Liver (tissue), 9 donors: Measurements from ENCODE around the gene CISD1. TPM values are rescaled to one million over a fixed set of nuclear protein-coding genes. Genes with fewer than 3 reads are reported as not detected.

Experiments
- DNase-seq: peaks from one replicate; pipeline ENCODE4 v3.0.0-alpha.2; 2017; ENCODE audit warnings: low spot score
- H3K27ac ChIP-seq, 2 donors: one replicate each; pipeline ENCODE4 v1.7.0; 2013; ENCODE audit warnings: inconsistent platforms in 2 of 2, low read length in 2 of 2, control low read depth in 1 of 2, low read depth in 1 of 2, mild to moderate bottlenecking in 1 of 2
- H3K27me3 ChIP-seq, 4 donors: one replicate each; pipeline versions ENCODE4 v1.6.1 to v1.7.0; 2013; ENCODE audit warnings: low read length in 3 of 4, inconsistent platforms in 1 of 4, mild to moderate bottlenecking in 1 of 4, moderate library complexity in 1 of 4; ENCODE audit not compliant: control insufficient read depth in 4 of 4, insufficient read depth in 4 of 4
- H3K36me3 ChIP-seq, 4 donors: one replicate each; pipeline versions ENCODE4 v1.6.1 to v1.7.0; 2013; ENCODE audit warnings: low read length in 3 of 4, mild to moderate bottlenecking in 3 of 4, low read depth in 1 of 4, moderate library complexity in 1 of 4; ENCODE audit not compliant: control insufficient read depth in 4 of 4, insufficient read depth in 3 of 4
- H3K4me1 ChIP-seq, 4 donors: one replicate each; pipeline versions ENCODE4 v1.6.1 to v1.7.0; 2013; ENCODE audit warnings: low read length in 3 of 4, mild to moderate bottlenecking in 3 of 4, moderate library complexity in 1 of 4; ENCODE audit not compliant: control insufficient read depth in 4 of 4, insufficient read depth in 4 of 4
- H3K4me3 ChIP-seq, 3 donors: one replicate each; pipeline versions ENCODE4 v1.6.1 to v1.7.0; 2013; ENCODE audit warnings: low read length in 3 of 3, control low read depth in 1 of 3, low read depth in 1 of 3, mild to moderate bottlenecking in 1 of 3
- H3K9ac ChIP-seq, 2 donors: one replicate each; pipeline ENCODE4 v1.7.0; 2013; ENCODE audit warnings: low read length in 2 of 2, mild to moderate bottlenecking in 2 of 2, moderate library complexity in 2 of 2, control low read depth in 1 of 2, low read depth in 1 of 2
- H3K9me3 ChIP-seq, 4 donors: one replicate each; pipeline versions ENCODE4 v1.6.1 to v1.7.0; 2013; ENCODE audit warnings: low read length in 3 of 4; ENCODE audit not compliant: control insufficient read depth in 4 of 4
- EGR1 ChIP-seq, 2 donors: IDR thresholded peaks; 2 replicates each; pipeline ENCODE4 v1.6.1; 2016 to 2018; ENCODE audit warnings: antibody characterized with exemption in 2 of 2, low read depth in 2 of 2
- FOXA1 ChIP-seq: IDR thresholded peaks from 2 replicates; pipeline ENCODE4 v1.6.1; 2016; ENCODE audit warnings: antibody characterized with exemption
- GABPA ChIP-seq, 2 donors: IDR thresholded peaks in 1 of 2; conservative IDR thresholded peaks in 1 of 2; 2 replicates each; pipeline ENCODE4 v1.6.1; 2016; ENCODE audit warnings: antibody characterized with exemption in 2 of 2, mild to moderate bottlenecking in 1 of 2, moderate library complexity in 1 of 2
- HNF4G ChIP-seq: IDR thresholded peaks from 2 replicates; pipeline ENCODE4 v1.6.1; 2016; ENCODE audit warnings: antibody characterized with exemption
- JUND ChIP-seq, 2 donors: IDR thresholded peaks; 2 replicates each; pipeline ENCODE4 v1.6.1; 2016; ENCODE audit warnings: antibody characterized with exemption in 2 of 2
- NR2F2 ChIP-seq: IDR thresholded peaks from 2 replicates; pipeline ENCODE4 v1.6.1; 2016; ENCODE audit warnings: antibody characterized with exemption
- RAD21 ChIP-seq, 2 donors: IDR thresholded peaks; 2 replicates each; pipeline ENCODE4 v1.6.1; 2016; ENCODE audit warnings: antibody characterized with exemption in 2 of 2, mild to moderate bottlenecking in 2 of 2
- RXRA ChIP-seq, 2 donors: IDR thresholded peaks; 2 replicates each; pipeline ENCODE4 v1.6.1; 2017 to 2018; ENCODE audit warnings: antibody characterized with exemption in 2 of 2, mild to moderate bottlenecking in 1 of 2
- SP1 ChIP-seq: IDR thresholded peaks from 2 replicates; pipeline ENCODE4 v1.6.1; 2018; ENCODE audit warnings: antibody characterized with exemption, mild to moderate bottlenecking
- TAF1 ChIP-seq: conservative IDR thresholded peaks from 2 replicates; pipeline ENCODE4 v1.6.1; 2016; ENCODE audit warnings: antibody characterized with exemption, mild to moderate bottlenecking
- WGBS: extraction: QIAGEN DNeasy Blood & Tissue Kit; methylation state at CpG from one replicate; pipeline ENCODE4 v1.1.7; 2013; 5-methylcytosine and 5-hydroxymethylcytosine counted together
- polyA plus RNA-seq, 2 donors: library from polyadenylated mRNA; stranded (reverse) in 1 of 2; unstranded in 1 of 2; fragments of 200-250 nt in 1 of 2; fragments of >200 nt in 1 of 2; fragmentation: Nextera tagmentation in 1 of 2; extraction: Ambion mirVana in 1 of 2; gene quantifications; one replicate each; pipeline versions ENCODE4 v1.2.1 to v1.2.3, GENCODE V29; 2013 to 2015
- total RNA-seq, 2 donors: library from RNA; depleted of rRNA; stranded (reverse); fragments of >200 nt; gene quantifications; one replicate each; pipeline ENCODE4 v1.2.3, GENCODE V29; 2014
- TF ChIP-seq, protein P1 (sequence below): fragments of 150-350 bp; IDR thresholded peaks from 2 replicates; pipeline ENCODE4 v1.5.1; 2017; ENCODE audit warnings: improper control_type of control experiment, low read depth, low read length; ENCODE audit not compliant: missing input control
- TF ChIP-seq, protein P2 (sequence below): IDR thresholded peaks from 2 replicates; pipeline ENCODE4 v1.6.1; 2016; ENCODE audit warnings: antibody characterized with exemption
- TF ChIP-seq, protein P3 (sequence below): IDR thresholded peaks from 2 replicates; pipeline ENCODE4 v1.6.1; 2016; ENCODE audit warnings: antibody characterized with exemption
- TF ChIP-seq, protein P4 (sequence below): IDR thresholded peaks from 2 replicates; pipeline ENCODE4 v1.6.1; 2016; ENCODE audit warnings: antibody characterized with exemption, mild to moderate bottlenecking
- TF ChIP-seq, protein P5 (sequence below): IDR thresholded peaks from 2 replicates; pipeline ENCODE4 v1.6.1; 2016; ENCODE audit warnings: antibody characterized with exemption
- donor health status: healthy.
- donor health status: healthy.
- donor health status: healthy.
- donor health status: healthy.
- donor health status: healthy.

The CISD1 gene
- total and polyA plus RNA-seq, 4 donors = 8.5 to 141 (median 15.5) TPM

DNA sequence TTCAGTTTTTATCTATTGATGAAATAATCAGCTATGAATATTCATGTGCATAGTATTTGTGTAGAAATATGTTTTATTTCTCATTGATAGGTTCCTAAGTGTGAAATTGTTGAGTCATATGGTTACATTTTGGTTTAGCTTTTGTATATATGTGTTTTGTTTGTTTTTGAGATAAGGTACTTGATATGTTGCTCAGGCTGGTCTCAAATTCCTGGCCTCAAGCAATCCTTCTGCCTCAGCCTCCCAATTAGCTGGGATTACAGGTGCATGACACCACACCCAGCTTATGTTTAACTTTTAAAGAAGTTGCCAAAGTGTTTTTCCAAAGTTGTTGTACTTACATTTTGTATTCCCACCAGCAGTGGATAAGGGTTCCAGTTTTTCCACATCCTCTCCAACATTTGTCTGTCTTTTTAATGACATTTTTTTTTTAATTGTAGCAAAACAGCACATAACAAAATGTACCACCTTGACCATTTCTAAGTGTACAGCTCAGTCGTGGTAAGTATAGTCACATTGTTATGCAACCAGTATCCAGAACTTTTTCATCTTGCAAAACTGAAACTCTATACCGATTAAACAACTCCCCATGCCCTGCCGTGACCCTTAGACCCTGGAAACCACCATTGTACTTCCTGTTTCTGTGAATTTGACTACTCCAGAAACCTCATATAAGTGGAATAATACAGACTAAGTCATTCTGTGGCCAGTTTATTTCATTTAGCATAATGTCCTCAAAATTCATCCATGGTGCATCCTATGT lies 53.3 kb downstream of the CISD1 start (continued):
- TF ChIP-seq, protein P1, sequence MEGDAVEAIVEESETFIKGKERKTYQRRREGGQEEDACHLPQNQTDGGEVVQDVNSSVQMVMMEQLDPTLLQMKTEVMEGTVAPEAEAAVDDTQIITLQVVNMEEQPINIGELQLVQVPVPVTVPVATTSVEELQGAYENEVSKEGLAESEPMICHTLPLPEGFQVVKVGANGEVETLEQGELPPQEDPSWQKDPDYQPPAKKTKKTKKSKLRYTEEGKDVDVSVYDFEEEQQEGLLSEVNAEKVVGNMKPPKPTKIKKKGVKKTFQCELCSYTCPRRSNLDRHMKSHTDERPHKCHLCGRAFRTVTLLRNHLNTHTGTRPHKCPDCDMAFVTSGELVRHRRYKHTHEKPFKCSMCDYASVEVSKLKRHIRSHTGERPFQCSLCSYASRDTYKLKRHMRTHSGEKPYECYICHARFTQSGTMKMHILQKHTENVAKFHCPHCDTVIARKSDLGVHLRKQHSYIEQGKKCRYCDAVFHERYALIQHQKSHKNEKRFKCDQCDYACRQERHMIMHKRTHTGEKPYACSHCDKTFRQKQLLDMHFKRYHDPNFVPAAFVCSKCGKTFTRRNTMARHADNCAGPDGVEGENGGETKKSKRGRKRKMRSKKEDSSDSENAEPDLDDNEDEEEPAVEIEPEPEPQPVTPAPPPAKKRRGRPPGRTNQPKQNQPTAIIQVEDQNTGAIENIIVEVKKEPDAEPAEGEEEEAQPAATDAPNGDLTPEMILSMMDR = no peak
- TF ChIP-seq, protein P2, sequence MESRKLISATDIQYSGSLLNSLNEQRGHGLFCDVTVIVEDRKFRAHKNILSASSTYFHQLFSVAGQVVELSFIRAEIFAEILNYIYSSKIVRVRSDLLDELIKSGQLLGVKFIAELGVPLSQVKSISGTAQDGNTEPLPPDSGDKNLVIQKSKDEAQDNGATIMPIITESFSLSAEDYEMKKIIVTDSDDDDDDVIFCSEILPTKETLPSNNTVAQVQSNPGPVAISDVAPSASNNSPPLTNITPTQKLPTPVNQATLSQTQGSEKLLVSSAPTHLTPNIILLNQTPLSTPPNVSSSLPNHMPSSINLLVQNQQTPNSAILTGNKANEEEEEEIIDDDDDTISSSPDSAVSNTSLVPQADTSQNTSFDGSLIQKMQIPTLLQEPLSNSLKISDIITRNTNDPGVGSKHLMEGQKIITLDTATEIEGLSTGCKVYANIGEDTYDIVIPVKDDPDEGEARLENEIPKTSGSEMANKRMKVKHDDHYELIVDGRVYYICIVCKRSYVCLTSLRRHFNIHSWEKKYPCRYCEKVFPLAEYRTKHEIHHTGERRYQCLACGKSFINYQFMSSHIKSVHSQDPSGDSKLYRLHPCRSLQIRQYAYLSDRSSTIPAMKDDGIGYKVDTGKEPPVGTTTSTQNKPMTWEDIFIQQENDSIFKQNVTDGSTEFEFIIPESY = no peak
- no peak for TF ChIP-seq FOXA1

DNA sequence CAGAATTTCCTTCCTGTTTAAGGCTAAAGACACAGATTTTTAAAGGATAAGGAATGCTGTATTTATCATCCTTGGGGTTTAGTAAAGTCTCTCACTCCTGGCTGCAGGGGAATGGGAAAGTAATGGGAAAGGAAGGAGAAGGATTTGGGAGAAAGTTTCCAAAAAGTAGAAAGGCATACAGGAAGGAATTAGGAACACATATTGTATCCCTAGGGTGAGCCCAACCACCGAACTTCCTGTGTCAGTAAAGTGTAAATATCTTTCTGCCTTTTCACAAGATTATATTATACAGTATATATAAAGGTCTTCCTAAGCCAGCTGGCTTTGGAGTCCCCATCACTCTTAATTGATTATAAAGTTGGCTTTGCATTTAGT lies 53.9 kb downstream of the CISD1 start:
- TF ChIP-seq RXRA (IDR thresholded peaks at IDR 0.05) = no peak
- TF ChIP-seq, protein P3, sequence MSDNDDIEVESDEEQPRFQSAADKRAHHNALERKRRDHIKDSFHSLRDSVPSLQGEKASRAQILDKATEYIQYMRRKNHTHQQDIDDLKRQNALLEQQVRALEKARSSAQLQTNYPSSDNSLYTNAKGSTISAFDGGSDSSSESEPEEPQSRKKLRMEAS = peak; percentile 2
- H3K27ac ChIP-seq = no peak overlapping the region
- WGBS = 73% methylated on average over 1 of the region's 1 CpG

DNA sequence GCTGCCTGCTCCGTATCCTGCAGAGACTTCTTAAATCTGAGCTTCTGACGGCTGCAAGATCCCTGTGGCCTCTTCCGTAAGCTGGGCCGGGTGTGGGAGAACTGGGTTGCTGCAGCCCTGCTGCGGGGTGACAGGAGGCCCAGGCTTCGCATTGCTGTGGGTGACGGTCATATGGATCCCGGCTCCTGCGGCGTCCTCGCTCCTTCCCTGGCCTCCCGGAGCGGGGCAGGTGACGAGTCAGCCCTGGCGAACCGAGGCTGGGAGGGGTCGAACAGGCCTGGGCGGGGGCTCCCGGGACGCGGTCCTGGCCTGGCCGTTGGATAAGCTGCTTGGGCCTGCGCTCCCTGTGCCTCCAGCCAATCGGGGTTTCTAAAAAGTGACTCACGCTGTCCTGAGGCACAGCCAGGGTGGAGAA lies 58.0 kb downstream of the CISD1 start:
- Histone ChIP-seq H3K27ac (no peak overlapping the region), H3K4me1 (no peaks in the 10 kb centered on the region), H3K27me3 (no peaks in the 10 kb centered on the region), H3K9ac (no peak overlapping the region), H3K4me3 (no peak overlapping the region), H3K36me3 (no peaks in the 10 kb centered on the region), H3K9me3 (no peaks in the 10 kb centered on the region)
- no peak for DNase-seq
- TF ChIP-seq HNF4G (no peak), FOXA1 (no peak), JUND (IDR thresholded peaks at IDR 0.05) (no peak), GABPA (IDR thresholded peaks at IDR 0.05 in 1 of 2, conservative IDR thresholded peaks at IDR 0.05 in 1 of 2) (no peak), RAD21 (IDR thresholded peaks at IDR 0.05) (no peak), TAF1 (no peak), NR2F2 (no peak), EGR1 (IDR thresholded peaks at IDR 0.05; ENCODE audit: low read depth in 2 of 2) (no peak), RXRA (IDR thresholded peaks at IDR 0.05) (no peak), SP1 (no peak)
- TF ChIP-seq, protein P4, sequence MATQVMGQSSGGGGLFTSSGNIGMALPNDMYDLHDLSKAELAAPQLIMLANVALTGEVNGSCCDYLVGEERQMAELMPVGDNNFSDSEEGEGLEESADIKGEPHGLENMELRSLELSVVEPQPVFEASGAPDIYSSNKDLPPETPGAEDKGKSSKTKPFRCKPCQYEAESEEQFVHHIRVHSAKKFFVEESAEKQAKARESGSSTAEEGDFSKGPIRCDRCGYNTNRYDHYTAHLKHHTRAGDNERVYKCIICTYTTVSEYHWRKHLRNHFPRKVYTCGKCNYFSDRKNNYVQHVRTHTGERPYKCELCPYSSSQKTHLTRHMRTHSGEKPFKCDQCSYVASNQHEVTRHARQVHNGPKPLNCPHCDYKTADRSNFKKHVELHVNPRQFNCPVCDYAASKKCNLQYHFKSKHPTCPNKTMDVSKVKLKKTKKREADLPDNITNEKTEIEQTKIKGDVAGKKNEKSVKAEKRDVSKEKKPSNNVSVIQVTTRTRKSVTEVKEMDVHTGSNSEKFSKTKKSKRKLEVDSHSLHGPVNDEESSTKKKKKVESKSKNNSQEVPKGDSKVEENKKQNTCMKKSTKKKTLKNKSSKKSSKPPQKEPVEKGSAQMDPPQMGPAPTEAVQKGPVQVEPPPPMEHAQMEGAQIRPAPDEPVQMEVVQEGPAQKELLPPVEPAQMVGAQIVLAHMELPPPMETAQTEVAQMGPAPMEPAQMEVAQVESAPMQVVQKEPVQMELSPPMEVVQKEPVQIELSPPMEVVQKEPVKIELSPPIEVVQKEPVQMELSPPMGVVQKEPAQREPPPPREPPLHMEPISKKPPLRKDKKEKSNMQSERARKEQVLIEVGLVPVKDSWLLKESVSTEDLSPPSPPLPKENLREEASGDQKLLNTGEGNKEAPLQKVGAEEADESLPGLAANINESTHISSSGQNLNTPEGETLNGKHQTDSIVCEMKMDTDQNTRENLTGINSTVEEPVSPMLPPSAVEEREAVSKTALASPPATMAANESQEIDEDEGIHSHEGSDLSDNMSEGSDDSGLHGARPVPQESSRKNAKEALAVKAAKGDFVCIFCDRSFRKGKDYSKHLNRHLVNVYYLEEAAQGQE = no peak
- TF ChIP-seq, protein P2 = no peak
- TF ChIP-seq, protein P1 = no peak
- TF ChIP-seq, protein P3 = no peak
- TF ChIP-seq, protein P5, sequence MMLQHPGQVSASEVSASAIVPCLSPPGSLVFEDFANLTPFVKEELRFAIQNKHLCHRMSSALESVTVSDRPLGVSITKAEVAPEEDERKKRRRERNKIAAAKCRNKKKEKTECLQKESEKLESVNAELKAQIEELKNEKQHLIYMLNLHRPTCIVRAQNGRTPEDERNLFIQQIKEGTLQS = no peak
- WGBS = 39% methylated on average over 25 of the region's 25 CpGs

More for the DNA sequence above, 53.9 kb downstream of the CISD1 start:
- Histone ChIP-seq H3K4me1 (no peaks in the 10 kb centered on the region), H3K9ac (no peak overlapping the region), H3K4me3 (no peak overlapping the region), H3K9me3 (no peaks in the 10 kb centered on the region), H3K36me3 (no peaks in the 10 kb centered on the region), H3K27me3 (no peaks in the 10 kb centered on the region)
- no peak for DNase-seq
